K562 (cell line): ENCODE data around the gene TSPYL4. TPM values are rescaled to one million over a fixed set of nuclear protein-coding genes. Genes with fewer than 3 reads are reported as not detected.

Experiments used
- ATAC-seq: fragments of 200-7000 bp; cut with Tn5 transposase; 3 replicates; pipeline ENCODE4 v1.9.1; 2020; ENCODE audit warnings: moderate library complexity
- BruUV-seq: library from RNA; stranded (reverse); fragments of 400-500 nt; replicated peaks from 2 replicates; lab custom pipeline; 2021; lab: Mats Ljungman, UMichigan
- CTCF ChIA-PET: fragments of 300-600 bp; formaldehyde crosslinking; extraction: SDS; loops from one replicate; lab custom pipeline; 2021; ENCODE audit warnings: low intra/inter-chr PET ratio; lab: Yijun Ruan, JAX
- POLR2A ChIA-PET: fragments of 300-600, 350-650 bp; sonication (Branson Sonifier 250); formaldehyde crosslinking; extraction: SDS; loops from one replicate; lab custom pipeline; 2021; ENCODE audit warnings: antibody characterized with exemption, inconsistent platforms; lab: Yijun Ruan, JAX
- DNase-seq, 4 experiments: peaks; one replicate each; pipeline versions ENCODE4 v3.0.0 to v3.0.0-alpha.2; 2011 to 2018; ENCODE audit warnings: low spot score in 3 of 4, mixed read lengths in 3 of 4; ENCODE audit errors: extremely low read depth in 1 of 4
- FAIRE-seq: peaks from 2 replicates; lab custom pipeline; 2011; peaks lifted over from hg19 to GRCh38; lab: Jason Lieb, UNC
- H2AFZ ChIP-seq: 2 replicates; pipeline ENCODE4 v1.6.0; 2011; ENCODE audit warnings: low read depth, low read length, control low read depth, inconsistent platforms
- H3K27ac ChIP-seq: fragments of 200-600 bp; 3 replicates; pipeline ENCODE4 v1.8.0; 2011; ENCODE audit warnings: low read depth, mild to moderate bottlenecking, control low read depth, inconsistent platforms, low read length, moderate library complexity, mixed read lengths; ENCODE audit errors: extremely low read depth
- H3K27me3 ChIP-seq, 2 experiments: fragments of 300-600 bp in 1 of 2; 2 replicates in 1 of 2; 3 replicates in 1 of 2; pipeline versions ENCODE4 v1.6.0 to v1.8.0; 2011; ENCODE audit warnings: inconsistent platforms in 2 of 2, low read length in 2 of 2, mild to moderate bottlenecking in 1 of 2, mixed read lengths in 1 of 2, moderate library complexity in 1 of 2; ENCODE audit not compliant: control insufficient read depth in 2 of 2, insufficient read depth in 2 of 2
- H3K36me3 ChIP-seq: fragments of 300-600 bp; 3 replicates; pipeline ENCODE4 v1.8.0; 2011; ENCODE audit warnings: mild to moderate bottlenecking, low read length, inconsistent platforms; ENCODE audit not compliant: control insufficient read depth, insufficient read depth
- H3K4me1 ChIP-seq, 2 experiments: fragments of 200-600 bp in 1 of 2; replicated peaks in 1 of 2; 2 replicates in 1 of 2; 3 replicates in 1 of 2; pipeline versions ENCODE4 v1.5.1 to v1.8.0; 2011; ENCODE audit warnings: inconsistent platforms in 2 of 2, low read length in 2 of 2, mild to moderate bottlenecking in 1 of 2, mixed read lengths in 1 of 2, moderate library complexity in 1 of 2; ENCODE audit not compliant: control insufficient read depth in 2 of 2, insufficient read depth in 2 of 2
- H3K4me2 ChIP-seq: 2 replicates; pipeline ENCODE4 v1.6.1; 2011; ENCODE audit warnings: low read length, control low read depth, inconsistent platforms, mixed read lengths; ENCODE audit not compliant: insufficient read depth
- H3K4me3 ChIP-seq: fragments of 200-600 bp; sonication (generic), shearing (Covaris generic); 2 replicates; pipeline ENCODE4 v1.5.1; 2016; ENCODE audit warnings: control low read depth, inconsistent platforms
- H3K79me2 ChIP-seq: fragments of 200-600 bp; 3 replicates; pipeline ENCODE4 v1.8.0; 2011; ENCODE audit warnings: low read length, inconsistent platforms; ENCODE audit not compliant: control insufficient read depth, insufficient read depth
- H3K9ac ChIP-seq, 2 experiments: 2 replicates each; pipeline versions ENCODE4 v1.6.0 to v1.6.1; 2011; ENCODE audit warnings: low read depth in 2 of 2, low read length in 2 of 2, control low read depth in 1 of 2, inconsistent platforms in 1 of 2, mild to moderate bottlenecking in 1 of 2, mixed read lengths in 1 of 2; ENCODE audit not compliant: insufficient read depth in 1 of 2
- H3K9me1 ChIP-seq: one replicate; pipeline ENCODE4 v1.6.0; 2011; ENCODE audit warnings: inconsistent platforms, mild to moderate bottlenecking, low read length, moderate library complexity; ENCODE audit not compliant: control insufficient read depth, insufficient read depth
- H3K9me3 ChIP-seq: replicated peaks from 2 replicates; pipeline ENCODE4 v1.5.1; 2011; ENCODE audit warnings: low read depth, low read length, inconsistent platforms; ENCODE audit not compliant: control insufficient read depth, insufficient read depth
- H4K20me1 ChIP-seq: replicated peaks from 2 replicates; pipeline ENCODE4 v1.6.1; 2011; ENCODE audit warnings: low read length, inconsistent platforms, mixed read lengths; ENCODE audit not compliant: control insufficient read depth, insufficient read depth
- CBFB ChIP-seq: sonication (generic); formaldehyde crosslinking; IDR thresholded peaks from 2 replicates; pipeline ENCODE4 v1.4.0; 2020; ENCODE audit warnings: mild to moderate bottlenecking, missing genetic modification reagents
- FOS ChIP-seq: IDR thresholded peaks from 3 replicates; pipeline ENCODE4 v1.6.1; 2011; ENCODE audit not compliant: insufficient read length; ENCODE audit errors: extremely low read depth
- HNRNPUL1 ChIP-seq: fragments of 200-400 bp; formaldehyde crosslinking; IDR thresholded peaks from 2 replicates; pipeline ENCODE4 v1.6.1; 2017; ENCODE audit warnings: low read length
- MTA2 ChIP-seq: fragments of 450-650 bp; IDR thresholded peaks from 2 replicates; pipeline ENCODE4 v1.6.1; 2016; ENCODE audit warnings: low read depth
- POLR2B ChIP-seq: fragments of 450-650 bp; IDR thresholded peaks from 2 replicates; pipeline ENCODE4 v1.6.1; 2018; ENCODE audit warnings: low read depth; ENCODE audit not compliant: partially characterized antibody
- TSHZ1 ChIP-seq: fragments of 250-450 bp; sonication (Bioruptor Pico); IDR thresholded peaks from 2 replicates; pipeline ENCODE4 v1.4.0; 2020; ENCODE audit warnings: mild to moderate bottlenecking, moderate library complexity
- ZNF224 ChIP-seq: sonication (generic); formaldehyde crosslinking; IDR thresholded peaks from 2 replicates; pipeline ENCODE4 v1.8.0; 2022; ENCODE audit warnings: mild to moderate bottlenecking, missing genetic modification reagents
- in situ Hi-C: fragments of 300-500 bp; cut with MboI; formaldehyde crosslinking; loops from 4 replicates; pipeline ENCODE4 v1.15.0; 2018; ENCODE audit warnings: inconsistent platforms, mixed read lengths
- intact Hi-C: fragments of 100-400 bp; cut with micrococcal nuclease; formaldehyde crosslinking; loops from 2 replicates; pipeline ENCODE4 v1.14.2; 2022
- polyA plus RNA-seq, 8 experiments: library from polyadenylated mRNA; depleted of rRNA in 4 of 8; stranded (reverse) in 5 of 8; unstranded in 3 of 8; fragments of >200 nt; fragmentation: Nextera tagmentation in 2 of 8; fragmentation: Illumina TruSeq in 1 of 8; extraction: Ambion mirVana in 2 of 8; extraction: Trizol in 1 of 8; gene quantifications; 2 replicates each; pipeline versions ENCODE4 v1.2.1 to v1.2.3, GENCODE V29; 2011 to 2014; ENCODE audit warnings: inconsistent platforms in 1 of 8, missing spikeins in 1 of 8
- total RNA-seq, 7 experiments: library from RNA; depleted of rRNA in 6 of 7; stranded (reverse); fragments of >200 nt in 6 of 7; fragmentation: Illumina TruSeq in 2 of 7; extraction: Trizol in 2 of 7; gene quantifications; 2 replicates each; pipeline versions ENCODE4 v1.2.1 to v1.2.3, GENCODE V29; 2011 to 2021; ENCODE audit warnings: low replicate concordance in 1 of 7
- TF ChIP-seq, protein P1 (sequence below): sonication (generic); formaldehyde crosslinking; IDR thresholded peaks from 2 replicates; pipeline ENCODE4 v1.8.0; 2022; ENCODE audit warnings: mild to moderate bottlenecking, missing genetic modification reagents

TSPYL4 gene
- total and polyA plus RNA-seq, 9 of the 15 experiments (the other 6 are each of a cell fraction or from before 2014, with no cell fraction given): 0.69 to 18.0 (median 9.1) TPM

DNA sequence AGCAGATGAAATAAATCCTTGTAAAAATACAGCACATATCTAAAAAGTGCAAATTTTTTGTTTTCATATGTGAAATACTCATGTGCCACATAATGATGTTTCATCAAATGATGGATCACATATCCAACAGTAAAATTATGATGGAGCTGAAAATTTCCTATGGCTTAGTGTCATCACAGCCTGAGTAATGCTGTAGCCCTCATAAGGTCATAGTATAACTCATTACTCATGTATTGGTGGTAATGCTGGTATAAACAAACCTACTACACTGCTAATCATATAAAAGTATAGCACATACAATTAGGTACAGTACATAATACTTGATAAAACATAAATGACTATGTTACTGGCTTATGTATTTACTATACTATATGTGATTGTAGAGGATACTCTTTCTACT lies 12.9 kb upstream of the TSPYL4 start:
- CTCF ChIA-PET: no interaction called here
- intact Hi-C loops: loop anchor here (5.0 kb wide), 3 partner anchors 380 to 700 kb away; no protein-coding TSS in a partner anchor
- ATAC-seq: no peak

More for the DNA sequence above, 12.9 kb upstream of the TSPYL4 start:
- FAIRE-seq (no peak), DNase-seq (no peak)
- no peaks in the 10 kb centered on the region for H3K27me3 ChIP-seq
- H3K9me1 ChIP-seq: no peaks in the 10 kb centered on the region
- H3K4me3 ChIP-seq: no peak overlapping the region
- H4K20me1 ChIP-seq: no peaks in the 10 kb centered on the region
- POLR2A ChIA-PET: interaction anchor here (0.9 to 3.7 kb wide), 2 partner anchors 12 to 13 kb away, joined by 3 to 22 read pairs; partner anchors contain the start of genes TSPYL1 and TSPYL4
- H3K36me3 ChIP-seq: no peaks in the 10 kb centered on the region; the same call in 2 of the 3 replicates
- no peak overlapping the region for H2AFZ ChIP-seq
- H3K4me2 ChIP-seq: no peak overlapping the region
- H3K79me2 ChIP-seq: no peaks in the 10 kb centered on the region
- H3K27ac ChIP-seq: no peak overlapping the region
- in situ Hi-C loops: loop anchor here (10.0 kb wide), 1 partner anchor 268 kb away; no protein-coding TSS in a partner anchor
- BruUV-seq: no TSS peak
- TF ChIP-seq POLR2B: no peak
- TF ChIP-seq HNRNPUL1: no peak
- no peak for TF ChIP-seq TSHZ1 (CRISPR knock-in tag)
- TF ChIP-seq, protein P1, sequence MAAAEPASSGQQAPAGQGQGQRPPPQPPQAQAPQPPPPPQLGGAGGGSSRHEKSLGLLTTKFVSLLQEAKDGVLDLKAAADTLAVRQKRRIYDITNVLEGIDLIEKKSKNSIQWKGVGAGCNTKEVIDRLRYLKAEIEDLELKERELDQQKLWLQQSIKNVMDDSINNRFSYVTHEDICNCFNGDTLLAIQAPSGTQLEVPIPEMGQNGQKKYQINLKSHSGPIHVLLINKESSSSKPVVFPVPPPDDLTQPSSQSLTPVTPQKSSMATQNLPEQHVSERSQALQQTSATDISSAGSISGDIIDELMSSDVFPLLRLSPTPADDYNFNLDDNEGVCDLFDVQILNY (CRISPR knock-in tag): no peak
- TF ChIP-seq FOS: no peak
- no peak for TF ChIP-seq MTA2
- no peak for TF ChIP-seq ZNF224 (CRISPR knock-in tag)
- no peak for TF ChIP-seq CBFB (CRISPR knock-in tag)
- no peaks in the 10 kb centered on the region; a peak in 1 of 5 replicates for H3K4me1 ChIP-seq
- no peaks in the 10 kb centered on the region for H3K9me3 ChIP-seq
- H3K9ac ChIP-seq: no peak overlapping the region
